ENCODE results near the gene NDUFS6. TPM values are rescaled to one million over a fixed set of nuclear protein-coding genes. Genes with fewer than 3 reads are reported as not detected.

The NDUFS6 gene
- total RNA-seq, 1 donor from 2014 or later: 40.3 TPM

DNA sequence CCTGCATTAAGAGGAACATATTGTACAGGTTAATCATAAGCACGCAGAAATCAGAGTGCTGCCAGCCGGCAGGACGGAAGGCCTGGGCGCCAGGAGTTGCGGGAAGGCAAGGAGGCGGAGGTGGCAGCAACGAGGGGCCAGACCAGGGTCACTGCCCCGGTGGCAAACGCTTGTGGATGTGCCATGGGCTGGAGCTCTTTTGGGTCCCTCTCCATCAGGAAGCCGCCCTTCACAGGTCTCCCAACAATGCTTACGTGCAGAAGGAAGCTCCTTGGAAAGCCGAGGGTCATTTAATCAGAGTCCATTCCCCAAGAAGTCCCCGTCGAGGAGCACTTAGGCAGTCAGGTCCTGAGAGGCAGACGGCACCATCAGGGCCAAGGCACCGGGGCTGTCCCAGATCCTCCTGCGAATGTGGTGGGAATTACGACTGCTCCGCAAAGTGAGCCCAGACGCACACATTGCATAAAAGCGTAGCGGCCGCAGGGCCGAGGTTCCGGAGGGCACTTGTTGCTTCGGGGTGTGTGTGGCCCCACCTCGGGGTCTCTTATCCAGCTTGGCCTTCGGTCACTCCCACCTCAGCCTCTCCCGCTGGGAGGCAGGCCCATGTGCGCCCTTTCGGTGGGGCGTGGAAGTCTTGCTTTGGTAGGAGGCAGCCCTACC is 22.1 kb upstream of the NDUFS6 start:
- H3K4me1 Mint-ChIP-seq (ENCODE audit: low read depth, unreplicated experiment): peaks cover 12% of the 10 kb centered on the region
- no peak overlapping the region for H3K27ac Mint-ChIP-seq (ENCODE audit: unreplicated experiment)
- H3K9me3 Mint-ChIP-seq (ENCODE audit: unreplicated experiment): peaks cover 1% of the 10 kb centered on the region
- H3K36me3 Mint-ChIP-seq (ENCODE audit: unreplicated experiment): peaks cover 11% of the 10 kb centered on the region
- TF ChIP-seq, protein P1, sequence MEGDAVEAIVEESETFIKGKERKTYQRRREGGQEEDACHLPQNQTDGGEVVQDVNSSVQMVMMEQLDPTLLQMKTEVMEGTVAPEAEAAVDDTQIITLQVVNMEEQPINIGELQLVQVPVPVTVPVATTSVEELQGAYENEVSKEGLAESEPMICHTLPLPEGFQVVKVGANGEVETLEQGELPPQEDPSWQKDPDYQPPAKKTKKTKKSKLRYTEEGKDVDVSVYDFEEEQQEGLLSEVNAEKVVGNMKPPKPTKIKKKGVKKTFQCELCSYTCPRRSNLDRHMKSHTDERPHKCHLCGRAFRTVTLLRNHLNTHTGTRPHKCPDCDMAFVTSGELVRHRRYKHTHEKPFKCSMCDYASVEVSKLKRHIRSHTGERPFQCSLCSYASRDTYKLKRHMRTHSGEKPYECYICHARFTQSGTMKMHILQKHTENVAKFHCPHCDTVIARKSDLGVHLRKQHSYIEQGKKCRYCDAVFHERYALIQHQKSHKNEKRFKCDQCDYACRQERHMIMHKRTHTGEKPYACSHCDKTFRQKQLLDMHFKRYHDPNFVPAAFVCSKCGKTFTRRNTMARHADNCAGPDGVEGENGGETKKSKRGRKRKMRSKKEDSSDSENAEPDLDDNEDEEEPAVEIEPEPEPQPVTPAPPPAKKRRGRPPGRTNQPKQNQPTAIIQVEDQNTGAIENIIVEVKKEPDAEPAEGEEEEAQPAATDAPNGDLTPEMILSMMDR (IDR thresholded peaks at IDR 0.05; ENCODE audit: partially characterized antibody, unreplicated experiment): no peak
- H3K4me3 Mint-ChIP-seq (ENCODE audit: unreplicated experiment): no peak overlapping the region
- no peak for DNase-seq
- peaks cover 2% of the 10 kb centered on the region for H3K27me3 Mint-ChIP-seq (ENCODE audit: unreplicated experiment)

DNA sequence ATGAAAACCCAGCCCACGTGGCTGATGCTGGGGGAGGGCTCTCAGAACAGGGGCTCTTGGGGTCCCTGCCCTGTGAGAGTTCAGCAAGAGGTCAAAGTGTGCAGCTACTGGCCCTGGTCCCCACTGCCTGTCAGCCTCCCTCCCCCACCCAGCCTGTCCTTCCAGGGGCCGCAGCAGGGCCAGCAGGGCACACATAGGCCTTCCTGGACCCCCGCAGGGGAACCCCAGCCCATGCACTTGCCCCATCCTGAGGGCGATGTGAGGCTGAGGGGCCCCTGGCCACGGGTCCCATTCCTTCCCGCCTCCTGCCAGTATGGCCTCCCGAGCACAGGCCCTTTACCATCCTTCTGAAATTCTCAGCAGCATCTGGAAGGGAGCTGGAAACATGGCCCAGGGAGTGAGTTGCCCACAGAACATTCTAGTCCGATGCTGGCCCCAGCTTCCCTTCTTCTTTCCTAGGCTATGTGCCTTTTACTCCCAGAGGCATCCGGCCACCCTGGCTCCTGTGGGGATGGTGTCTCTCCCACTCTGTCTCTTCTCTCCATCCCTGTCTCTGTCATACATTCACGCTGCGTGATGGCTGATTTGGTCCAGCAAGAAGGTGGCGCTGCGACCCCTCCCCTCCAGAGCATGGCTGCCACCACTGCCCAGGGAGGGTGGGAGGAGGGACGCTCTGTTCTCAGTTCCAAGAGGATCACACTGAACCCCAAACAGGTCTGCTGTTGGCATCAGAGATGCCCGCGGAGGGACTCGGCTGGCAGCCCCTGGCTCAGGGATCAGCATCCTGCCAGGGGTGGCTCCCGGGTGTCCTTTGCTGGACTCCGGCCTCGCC is 21.2 kb upstream of the NDUFS6 start:
- DNase-seq: no peak
- Mint-ChIP-seq H3K9me3 (ENCODE audit: unreplicated experiment) (peaks cover 1% of the 10 kb centered on the region), H3K27ac (ENCODE audit: unreplicated experiment) (no peak overlapping the region), H3K27me3 (ENCODE audit: unreplicated experiment) (peaks cover 2% of the 10 kb centered on the region), H3K4me3 (ENCODE audit: unreplicated experiment) (no peak overlapping the region), H3K4me1 (ENCODE audit: low read depth, unreplicated experiment) (peaks cover 12% of the 10 kb centered on the region), H3K36me3 (ENCODE audit: unreplicated experiment) (peaks cover 11% of the 10 kb centered on the region)
- TF ChIP-seq, protein P1 (IDR thresholded peaks at IDR 0.05; ENCODE audit: partially characterized antibody, unreplicated experiment): no peak

DNA sequence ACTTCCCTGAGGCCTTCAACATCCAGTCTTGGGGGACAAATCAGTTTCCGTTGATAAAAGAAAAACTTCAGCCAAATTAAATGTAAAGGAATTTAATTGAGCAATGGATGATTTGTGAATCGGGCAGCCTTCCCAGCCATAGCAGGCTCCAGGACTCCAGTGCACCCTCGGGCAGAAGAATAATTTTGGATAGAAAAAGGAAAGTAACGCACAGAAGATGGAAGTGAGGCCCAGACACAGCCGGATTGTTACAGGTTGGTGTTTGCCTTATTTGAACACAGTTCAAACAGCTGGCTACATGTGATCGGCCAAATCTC is 20.6 kb upstream of the NDUFS6 start:
- peaks cover 1% of the 10 kb centered on the region for H3K9me3 Mint-ChIP-seq (ENCODE audit: unreplicated experiment)
- no peak overlapping the region for H3K4me3 Mint-ChIP-seq (ENCODE audit: unreplicated experiment)
- H3K27me3 Mint-ChIP-seq (ENCODE audit: unreplicated experiment): peaks cover 2% of the 10 kb centered on the region
- H3K4me1 Mint-ChIP-seq (ENCODE audit: low read depth, unreplicated experiment): peaks cover 12% of the 10 kb centered on the region
- H3K27ac Mint-ChIP-seq (ENCODE audit: unreplicated experiment): no peak overlapping the region
- no peak for DNase-seq
- peaks cover 6% of the 10 kb centered on the region for H3K36me3 Mint-ChIP-seq (ENCODE audit: unreplicated experiment)
- TF ChIP-seq, protein P1 (IDR thresholded peaks at IDR 0.05; ENCODE audit: partially characterized antibody, unreplicated experiment): no peak

DNA sequence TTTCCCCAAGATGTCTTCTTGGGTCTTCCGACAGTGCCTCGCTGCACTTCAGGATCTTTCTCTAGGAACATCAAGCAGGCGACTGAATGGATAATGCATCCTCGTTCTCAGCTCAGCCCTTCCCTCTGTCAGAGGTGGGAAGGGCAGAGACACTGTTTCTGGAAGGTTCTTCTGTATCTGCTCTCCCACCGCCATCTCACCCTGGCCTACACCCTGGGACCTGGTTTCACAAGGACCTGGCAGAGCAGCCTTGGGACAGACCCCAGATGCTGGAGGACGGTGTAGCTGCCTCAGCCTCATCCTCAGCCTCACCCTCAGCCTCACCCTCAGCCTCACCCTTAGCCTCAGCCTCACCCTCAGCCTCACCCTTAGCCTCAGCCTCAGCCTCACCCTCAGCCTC is 20.1 kb upstream of the NDUFS6 start:
- DNase-seq: no peak
- Mint-ChIP-seq H3K27me3 (ENCODE audit: unreplicated experiment) (peaks cover 2% of the 10 kb centered on the region), H3K4me3 (ENCODE audit: unreplicated experiment) (no peak overlapping the region), H3K9me3 (ENCODE audit: unreplicated experiment) (peaks cover 1% of the 10 kb centered on the region), H3K4me1 (ENCODE audit: low read depth, unreplicated experiment) (peaks cover 12% of the 10 kb centered on the region), H3K36me3 (ENCODE audit: unreplicated experiment) (peaks cover under 1% of the 10 kb centered on the region), H3K27ac (ENCODE audit: unreplicated experiment) (no peak overlapping the region)
- TF ChIP-seq, protein P1 (IDR thresholded peaks at IDR 0.05; ENCODE audit: partially characterized antibody, unreplicated experiment): no peak

Measured in glutamatergic neuron (in vitro differentiated cells).